GM18868 (cell line): ENCODE data around the gene ORM2.

ENCODE experiments used
- ATAC-seq: cut with Tn5 transposase; IDR thresholded peaks from one replicate; pipeline ENCODE4 v1.9.1; 2021; ENCODE audit warnings: mild to moderate bottlenecking, moderate library complexity; ENCODE audit not compliant: unreplicated experiment

Gene ORM2

GRCh38 chr9:114367772-114368569 is 38.3 kb downstream of the ORM2 start:
- ATAC-seq, result no peak

GRCh38 chr9:114369216-114370130 is 39.8 kb downstream of the ORM2 start:
- no peak for ATAC-seq

GRCh38 chr9:114370251-114370967 is 40.7 kb downstream of the ORM2 start:
- no peak for ATAC-seq

- no peak for ATAC-seq
These were observed 41.3 kb downstream of the ORM2 start for GRCh38 chr9:114370968-114371320.

- no peak for ATAC-seq
These were observed 41.8 kb downstream of the ORM2 start for GRCh38 chr9:114371343-114371944.

GRCh38 chr9:114371973-114372917 is 42.6 kb downstream of the ORM2 start:
- ATAC-seq, result peak; percentile 29

- peak; percentile 93 for ATAC-seq
These were observed 43.3 kb downstream of the ORM2 start for GRCh38 chr9:114372921-114373448.

GRCh38 chr9:114373960-114374730 is 44.5 kb downstream of the ORM2 start:
- no peak for ATAC-seq

- no peak for ATAC-seq
These were observed 45.3 kb downstream of the ORM2 start for GRCh38 chr9:114374936-114375335.

GRCh38 chr9:114375386-114376175 is 45.9 kb downstream of the ORM2 start:
- ATAC-seq, result no peak

GRCh38 chr9:114376586-114377445 is 47.1 kb downstream of the ORM2 start:
- no peak for ATAC-seq

GRCh38 chr9:114378016-114378415 is 48.3 kb downstream of the ORM2 start:
- ATAC-seq, result no peak

- ATAC-seq, result no peak
These were observed 49.2 kb downstream of the ORM2 start for GRCh38 chr9:114378883-114379282.
